Mesendoderm (in vitro differentiated cells): ENCODE measurements around the gene CEP83.
"Not testable (repeated sequence)": the region's sequence is repeated elsewhere in the genome, so short reads cannot be mapped to it uniquely, and the experiment has no call there.

Experiments
- DNase-seq: peaks from one replicate; pipeline ENCODE4 v3.0.0; 2013
- H2AK5ac ChIP-seq: 2 replicates; pipeline ENCODE4 v1.6.1; 2013; ENCODE audit warnings: low read length, inconsistent platforms
- H2BK120ac ChIP-seq: 2 replicates; pipeline ENCODE4 v1.6.1; 2013; ENCODE audit warnings: low read depth, mild to moderate bottlenecking, low read length, moderate library complexity, mixed read lengths
- H2BK15ac ChIP-seq: replicated peaks from 2 replicates; pipeline ENCODE4 v1.6.1; 2013; ENCODE audit warnings: low read depth, mild to moderate bottlenecking, moderate library complexity
- H2BK5ac ChIP-seq: 2 replicates; pipeline ENCODE4 v1.6.1; 2013; ENCODE audit warnings: low read length, inconsistent platforms
- H3K18ac ChIP-seq: 2 replicates; pipeline ENCODE4 v1.6.1; 2013; ENCODE audit warnings: mild to moderate bottlenecking, low read length, mixed read lengths
- H3K23ac ChIP-seq: one replicate; pipeline ENCODE4 v1.6.1; 2013; ENCODE audit warnings: low read length
- H3K27ac ChIP-seq: 2 replicates; pipeline ENCODE4 v1.5.1; 2013; ENCODE audit warnings: low read depth, mild to moderate bottlenecking, inconsistent platforms, low read length, moderate library complexity
- H3K27me3 ChIP-seq: 2 replicates; pipeline ENCODE4 v1.6.1; 2013; ENCODE audit warnings: low read length, control low read depth, mild to moderate bottlenecking, inconsistent platforms; ENCODE audit not compliant: insufficient read depth, poor library complexity
- H3K36me3 ChIP-seq: 2 replicates; pipeline ENCODE4 v1.6.1; 2013; ENCODE audit warnings: low read length, inconsistent platforms; ENCODE audit not compliant: control insufficient read depth, insufficient read depth
- H3K4ac ChIP-seq: one replicate; pipeline ENCODE4 v1.6.1; 2013; ENCODE audit warnings: low read depth, mild to moderate bottlenecking, low read length, moderate library complexity
- H3K4me1 ChIP-seq: 2 replicates; pipeline ENCODE4 v1.6.1; 2013; ENCODE audit warnings: low read depth, low read length, inconsistent platforms; ENCODE audit not compliant: control insufficient read depth
- H3K4me2 ChIP-seq: 2 replicates; pipeline ENCODE4 v1.6.1; 2013; ENCODE audit warnings: low read length
- H3K4me3 ChIP-seq: 2 replicates; pipeline ENCODE4 v1.5.1; 2013; ENCODE audit warnings: mild to moderate bottlenecking, low read length
- H3K56ac ChIP-seq: one replicate; pipeline ENCODE4 v1.6.1; 2013; ENCODE audit warnings: low read length
- H3K79me1 ChIP-seq: 2 replicates; pipeline ENCODE4 v1.6.1; 2013; ENCODE audit warnings: low read length, inconsistent platforms
- H3K79me2 ChIP-seq: 2 replicates; pipeline ENCODE4 v1.6.1; 2013; ENCODE audit warnings: mild to moderate bottlenecking, low read length; ENCODE audit not compliant: control insufficient read depth, insufficient read depth
- H3K9ac ChIP-seq: 2 replicates; pipeline ENCODE4 v1.6.1; 2013; ENCODE audit warnings: low read length, inconsistent platforms
- H4K5ac ChIP-seq: one replicate; pipeline ENCODE4 v1.6.1; 2013; ENCODE audit warnings: low read length
- H4K8ac ChIP-seq: one replicate; pipeline ENCODE4 v1.6.1; 2013; ENCODE audit warnings: low read depth, mild to moderate bottlenecking, control low read depth, low read length, moderate library complexity
- WGBS: extraction: QIAGEN DNeasy Blood & Tissue Kit; methylation state at CpG from one replicate; pipeline ENCODE4 v1.1.7; 2013; ENCODE audit warnings: low lambda C conversion rate, missing lambda C conversion rate; ENCODE audit not compliant: insufficient coverage; ENCODE audit errors: extremely low coverage; 5-methylcytosine and 5-hydroxymethylcytosine counted together

CEP83 gene

GRCh38 chr12:94404854-94405253 is 54.8 kb downstream of the CEP83 start:
- no CpG with 5 or more reads among the region's 2 CpGs for WGBS
- Histone ChIP-seq H3K79me2 (no peaks in the 10 kb centered on the region), H2AK5ac (no peak overlapping the region), H3K4me3 (no peak overlapping the region), H3K27me3 (no peaks in the 10 kb centered on the region), H3K79me1 (no peaks in the 10 kb centered on the region), H3K4me2 (no peak overlapping the region), H2BK15ac (no peak overlapping the region), H4K5ac (no peak overlapping the region), H4K8ac (no peak overlapping the region), H3K18ac (no peak overlapping the region), H3K36me3 (no peaks in the 10 kb centered on the region), H3K56ac (no peak overlapping the region), H2BK5ac (no peak overlapping the region), H2BK120ac (no peak overlapping the region), H3K9ac (no peak overlapping the region), H3K4me1 (no peaks in the 10 kb centered on the region), H3K27ac (no peak overlapping the region), H3K23ac (no peak overlapping the region), H3K4ac (no peak overlapping the region)
- no peak for DNase-seq

- Histone ChIP-seq H3K79me1 (no peaks in the 10 kb centered on the region), H3K18ac (no peak overlapping the region), H3K4me3 (no peak overlapping the region), H4K5ac (no peak overlapping the region), H2BK120ac (no peak overlapping the region), H3K79me2 (no peaks in the 10 kb centered on the region), H3K23ac (no peak overlapping the region), H3K36me3 (no peaks in the 10 kb centered on the region), H2BK15ac (no peak overlapping the region), H3K4ac (no peak overlapping the region), H3K4me2 (no peak overlapping the region), H3K56ac (no peak overlapping the region), H3K4me1 (no peaks in the 10 kb centered on the region), H3K27me3 (no peaks in the 10 kb centered on the region), H3K27ac (no peak overlapping the region), H4K8ac (no peak overlapping the region), H2BK5ac (no peak overlapping the region), H3K9ac (no peak overlapping the region), H2AK5ac (no peak overlapping the region)
- no CpG with 5 or more reads among the region's 2 CpGs for WGBS
- no peak for DNase-seq
These were observed 58.3 kb downstream of the CEP83 start for GRCh38 chr12:94401326-94401725.

- no CpG with 5 or more reads among the region's 5 CpGs for whole genome bisulfite sequencing
- not testable (repeated sequence) for H2AK5ac ChIP-seq, H3K4me3 ChIP-seq, H3K79me2 ChIP-seq, H2BK15ac ChIP-seq, H3K18ac ChIP-seq, H2BK5ac ChIP-seq, H3K27me3 ChIP-seq, H2BK120ac ChIP-seq, H3K56ac ChIP-seq, H3K36me3 ChIP-seq, H3K4me1 ChIP-seq, H3K4me2 ChIP-seq, H3K23ac ChIP-seq, H4K5ac ChIP-seq, H3K4ac ChIP-seq, H3K9ac ChIP-seq, DNase-seq, H4K8ac ChIP-seq, H3K79me1 ChIP-seq, H3K27ac ChIP-seq
These were observed 61.0 kb downstream of the CEP83 start for GRCh38 chr12:94398685-94399084.

DNA sequence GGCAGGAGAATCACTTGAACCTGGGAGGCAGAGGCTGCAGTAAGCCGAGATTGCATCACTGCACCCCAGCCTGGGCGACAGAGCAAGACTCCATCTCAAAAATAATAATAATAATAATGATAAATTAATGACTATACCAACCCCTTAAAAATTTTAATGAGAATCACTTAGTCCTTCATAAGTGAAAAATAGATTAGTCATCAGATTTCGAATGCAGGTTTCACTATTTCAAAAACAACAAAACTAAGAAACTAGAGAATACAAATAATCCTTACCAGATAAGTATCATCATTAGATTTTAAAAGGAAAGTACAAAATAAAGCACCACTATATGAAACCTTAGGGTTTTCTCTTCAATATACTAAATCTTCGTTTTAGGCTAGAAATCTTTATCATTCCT is 62.3 kb downstream of the CEP83 start:
- no peaks in the 10 kb centered on the region for H3K27me3 ChIP-seq

GRCh38 chr12:94396014-94396413 is 63.7 kb downstream of the CEP83 start:
- not testable (repeated sequence) for H3K27ac ChIP-seq, H3K4me2 ChIP-seq, H3K9ac ChIP-seq, H3K4ac ChIP-seq, H2AK5ac ChIP-seq, H3K27me3 ChIP-seq, H3K79me2 ChIP-seq, H3K18ac ChIP-seq, H3K56ac ChIP-seq, H4K5ac ChIP-seq, H2BK5ac ChIP-seq, H3K79me1 ChIP-seq, H3K23ac ChIP-seq, H2BK15ac ChIP-seq, H3K36me3 ChIP-seq, DNase-seq, H2BK120ac ChIP-seq, H4K8ac ChIP-seq, H3K4me3 ChIP-seq, H3K4me1 ChIP-seq
- WGBS = no CpG with 5 or more reads among the region's 4 CpGs

More for the DNA sequence above, 62.3 kb downstream of the CEP83 start:
- Histone ChIP-seq H3K79me2 (no peaks in the 10 kb centered on the region), H3K56ac (no peak overlapping the region), H2BK120ac (no peak overlapping the region), H4K8ac (no peak overlapping the region), H3K18ac (no peak overlapping the region), H2AK5ac (no peak overlapping the region), H3K36me3 (no peaks in the 10 kb centered on the region), H2BK5ac (no peak overlapping the region), H3K9ac (no peak overlapping the region), H3K4me3 (no peak overlapping the region), H4K5ac (no peak overlapping the region), H3K27ac (no peak overlapping the region), H3K4me2 (no peak overlapping the region), H2BK15ac (no peak overlapping the region), H3K4ac (no peak overlapping the region), H3K79me1 (no peaks in the 10 kb centered on the region), H3K4me1 (no peaks in the 10 kb centered on the region), H3K23ac (no peak overlapping the region)
- DNase-seq = no peak
- WGBS = 100% methylated on average over 1 of the region's 4 CpGs

DNA sequence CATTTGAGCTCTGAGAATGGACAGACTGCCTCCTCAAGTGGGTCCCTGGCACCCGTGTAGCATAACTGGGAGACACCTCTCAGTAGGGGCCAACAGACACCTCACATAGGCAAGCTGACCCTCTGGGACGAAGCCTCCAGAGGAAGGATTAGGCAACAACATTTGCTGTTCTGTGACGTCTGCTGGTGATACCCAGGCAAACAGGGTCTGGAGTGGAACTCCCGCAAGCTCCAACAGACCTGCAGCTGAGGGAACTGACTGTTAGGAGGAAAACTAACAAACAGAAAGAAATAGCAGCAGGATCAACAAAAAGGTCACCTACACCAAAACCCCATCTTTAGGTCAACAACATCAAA is 69.6 kb downstream of the CEP83 start:
- H3K4me3 ChIP-seq = no peak overlapping the region
- no peak overlapping the region for H3K4ac ChIP-seq
- no peak overlapping the region for H4K5ac ChIP-seq
- no peak overlapping the region for H3K56ac ChIP-seq
- H2BK15ac ChIP-seq = no peak overlapping the region
- no peak overlapping the region for H3K4me2 ChIP-seq
- no peaks in the 10 kb centered on the region for H3K79me1 ChIP-seq
- no peak overlapping the region for H2BK5ac ChIP-seq
- H3K27me3 ChIP-seq = no peaks in the 10 kb centered on the region
- no CpG with 5 or more reads among the region's 4 CpGs for WGBS
- DNase-seq = no peak
- no peak overlapping the region for H3K27ac ChIP-seq
- H2AK5ac ChIP-seq = no peak overlapping the region
- no peak overlapping the region for H3K9ac ChIP-seq
- H3K4me1 ChIP-seq = no peaks in the 10 kb centered on the region
- no peak overlapping the region for H3K18ac ChIP-seq
- H3K79me2 ChIP-seq = no peaks in the 10 kb centered on the region
- H3K23ac ChIP-seq = no peak overlapping the region
- H3K36me3 ChIP-seq = no peaks in the 10 kb centered on the region
- no peak overlapping the region for H4K8ac ChIP-seq
- no peak overlapping the region for H2BK120ac ChIP-seq
